ENCODE data around the gene TRMT44.

- TF ChIP-seq KDM5B (CRISPR knock-in tag; IDR thresholded peaks at IDR 0.05; ENCODE audit: borderline replicate concordance) = no peak
- no peak for TF ChIP-seq CEBPB (IDR thresholded peaks at IDR 0.05; ENCODE audit: borderline replicate concordance, low read depth, low read length)
- TF ChIP-seq CREM (IDR thresholded peaks at IDR 0.05) = no peak
- TF ChIP-seq CREM (CRISPR knock-in tag; IDR thresholded peaks at IDR 0.05) = no peak
- no peak for TF ChIP-seq E2F1 (CRISPR knock-in tag; IDR thresholded peaks at IDR 0.05)
- no peak for TF ChIP-seq ZNF496 (CRISPR knock-in tag; IDR thresholded peaks at IDR 0.05; ENCODE audit: insufficient replicate concordance)
- TF ChIP-seq CHD4 (IDR thresholded peaks at IDR 0.05; ENCODE audit: borderline replicate concordance, low read length) = no peak
- no peak for TF ChIP-seq CHD2 (IDR thresholded peaks at IDR 0.05; ENCODE audit: low read depth, low read length)
- no peak for TF ChIP-seq ZIK1 (CRISPR knock-in tag; IDR thresholded peaks at IDR 0.05; ENCODE audit: borderline replicate concordance, low read depth)
- no peak for TF ChIP-seq ZNF234 (CRISPR knock-in tag; conservative IDR thresholded peaks at IDR 0.05)
- no peak for TF ChIP-seq CTCF (CRISPR knock-in tag; IDR thresholded peaks at IDR 0.05)
Measured at GRCh38 chr4:8494983-8495548, 54.5 kb downstream of the TRMT44 start.
